Effector CD8-positive, alpha-beta T cell (primary cell): ENCODE results near the gene TK1.
A peak's percentile ranks its signal among the peaks of the same experiment; 100 is the strongest.
"Not testable (repeated sequence)": the region's sequence is repeated elsewhere in the genome, so short reads cannot be mapped to it uniquely, and the experiment has no call there.

ENCODE experiments used
- DNase-seq: peaks from one replicate; lab custom pipeline; 2025; lab: John Stamatoyannopoulos, UW

The TK1 gene

DNA sequence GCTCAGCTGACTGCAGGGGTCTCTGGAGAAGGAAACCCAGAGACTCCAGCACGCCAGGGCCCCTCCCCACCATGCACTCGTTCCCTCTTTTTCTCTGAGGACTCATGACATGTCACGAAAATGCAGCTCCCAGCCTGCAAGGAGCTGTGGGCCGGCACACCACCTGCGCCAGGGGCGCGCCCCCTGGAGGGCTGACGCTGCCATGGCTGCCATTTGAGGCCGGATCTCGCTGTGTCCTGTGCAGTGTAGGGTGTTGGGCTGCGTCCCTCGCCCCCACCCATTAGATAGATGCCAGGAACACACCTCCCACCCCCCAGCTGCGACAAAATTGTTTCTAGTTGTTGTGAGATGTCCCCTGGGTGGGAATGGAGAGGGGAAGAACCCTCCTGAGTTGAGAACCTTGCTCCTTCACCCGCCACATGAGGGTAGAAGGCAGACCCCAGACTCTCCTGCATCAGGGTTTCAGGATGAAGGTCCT, 10.3 kb downstream of the TK1 start:
- peak; percentile 67 for DNase-seq

DNA sequence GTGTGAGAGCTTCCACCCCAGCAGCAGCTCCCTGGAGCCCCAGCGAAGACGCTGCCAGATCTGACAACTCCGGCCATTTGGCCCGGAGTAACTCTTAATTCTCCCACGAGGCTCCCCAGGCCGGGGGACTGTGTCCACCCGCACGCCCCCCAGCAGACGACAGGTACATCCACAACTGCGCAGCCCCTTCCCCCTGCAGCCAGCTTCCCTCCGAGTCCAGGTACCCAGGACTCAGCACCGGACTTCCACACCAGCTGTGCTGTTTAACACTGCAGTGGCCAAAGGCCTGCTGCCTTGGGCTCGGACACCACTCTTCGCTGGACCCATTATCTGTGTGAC, 11.2 kb downstream of the TK1 start:
- DNase-seq: no peak

- no peak for DNase-seq
These were observed 11.8 kb downstream of the TK1 start for GRCh38 chr17:78174870-78175642.

DNA sequence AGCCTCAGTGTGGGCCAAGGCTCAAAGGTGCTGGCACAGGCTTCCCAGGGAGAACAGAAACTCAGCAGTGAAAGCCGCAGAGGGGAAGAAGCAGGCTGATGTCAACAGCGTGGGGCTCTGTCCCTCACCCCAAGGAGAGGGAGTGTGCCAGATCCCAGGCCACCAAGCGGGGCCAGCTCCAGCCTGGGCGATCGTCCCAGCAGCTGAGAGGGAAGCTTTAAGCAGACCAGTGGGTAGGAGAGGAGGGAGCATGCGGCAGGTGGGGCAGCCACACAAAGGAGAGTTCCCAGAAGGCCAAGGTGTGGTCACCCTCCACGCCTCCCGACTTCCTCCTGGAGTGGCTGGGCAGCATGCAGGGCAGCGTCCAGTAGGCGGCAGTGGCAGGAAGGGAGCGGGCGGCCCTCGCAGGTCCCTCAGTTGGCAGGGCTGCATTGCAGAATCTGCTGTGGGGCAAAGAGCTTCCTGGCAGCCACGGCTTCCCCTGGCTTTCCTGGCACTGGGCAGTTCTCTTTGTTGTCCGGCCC, 12.4 kb downstream of the TK1 start:
- no peak for DNase-seq

GRCh38 chr17:78173097-78173715, 13.6 kb downstream of the TK1 start:
- no peak for DNase-seq

- no peak for DNase-seq
These were observed 14.4 kb downstream of the TK1 start for GRCh38 chr17:78172249-78173051.

GRCh38 chr17:78171591-78172248, 15.1 kb downstream of the TK1 start:
- DNase-seq: not testable (repeated sequence)

DNA sequence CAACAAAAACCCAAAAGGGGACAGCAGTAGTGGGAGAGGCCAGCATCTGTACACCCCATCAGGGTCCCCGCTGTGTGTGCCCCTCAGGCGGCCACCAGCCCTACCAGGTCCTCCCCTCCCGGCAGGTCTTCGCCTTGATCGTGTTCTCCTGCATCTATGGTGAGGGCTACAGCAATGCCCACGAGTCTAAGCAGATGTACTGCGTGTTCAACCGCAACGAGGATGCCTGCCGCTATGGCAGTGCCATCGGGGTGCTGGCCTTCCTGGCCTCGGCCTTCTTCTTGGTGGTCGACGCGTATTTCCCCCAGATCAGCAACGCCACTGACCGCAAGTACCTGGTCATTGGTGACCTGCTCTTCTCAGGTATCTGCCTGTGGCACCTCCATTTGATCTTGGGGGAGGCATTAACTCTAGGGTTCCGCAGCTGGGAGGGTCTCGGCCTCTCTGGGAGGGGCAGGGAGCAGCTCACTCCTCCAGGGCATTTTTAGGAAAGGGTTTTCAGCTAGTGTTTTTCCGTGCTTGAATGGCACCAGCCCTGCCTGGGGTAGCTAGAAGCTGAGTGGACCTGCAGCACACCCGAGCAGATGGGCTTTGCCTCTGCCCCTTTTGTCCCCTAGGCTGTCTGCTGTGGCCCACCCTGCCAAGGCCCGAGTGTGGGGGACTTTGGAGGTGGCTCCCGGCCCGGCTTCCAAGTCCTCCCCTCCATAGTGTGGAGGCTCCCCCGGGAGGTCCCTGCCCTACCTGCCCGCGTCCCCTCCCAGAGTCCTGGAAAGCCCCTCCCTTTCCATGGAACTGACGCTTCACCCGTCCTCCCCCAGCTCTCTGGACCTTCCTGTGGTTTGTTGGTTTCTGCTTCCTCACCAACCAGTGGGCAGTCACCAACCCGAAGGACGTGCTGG, 15.9 kb downstream of the TK1 start:
- DNase-seq: no peak

- peak; percentile 46 for DNase-seq
These were observed 17.7 kb downstream of the TK1 start for GRCh38 chr17:78168903-78169793.

- peak; percentile 73 for DNase-seq
These were observed 18.5 kb downstream of the TK1 start, which contains the start of gene SYNGR2 for GRCh38 chr17:78168242-78168902. Gene SYNGR2 (plus strand): TSS chr17:78168581. CDS start chr17:78168617, 36 bp downstream.

DNA sequence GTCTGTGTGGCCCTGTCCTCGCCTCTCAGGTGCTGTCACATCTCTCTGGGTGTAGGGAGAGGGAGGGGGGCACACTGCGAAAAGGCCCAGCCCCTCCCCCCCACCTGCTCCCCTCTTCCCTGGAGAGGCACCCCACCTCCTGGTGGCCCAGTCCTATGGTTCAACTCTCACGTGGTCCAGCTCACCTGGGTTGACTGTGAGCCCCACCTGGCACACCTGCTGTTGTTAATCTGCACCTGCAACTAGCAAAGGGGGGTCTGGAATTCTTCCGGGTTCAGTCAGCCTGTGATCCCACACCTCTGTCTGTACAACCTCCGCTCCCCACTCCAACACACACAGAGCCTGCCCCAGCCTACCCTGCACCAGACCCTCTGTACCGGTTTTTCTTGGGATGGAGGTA, 20.4 kb downstream of the TK1 start:
- no peak for DNase-seq

DNA sequence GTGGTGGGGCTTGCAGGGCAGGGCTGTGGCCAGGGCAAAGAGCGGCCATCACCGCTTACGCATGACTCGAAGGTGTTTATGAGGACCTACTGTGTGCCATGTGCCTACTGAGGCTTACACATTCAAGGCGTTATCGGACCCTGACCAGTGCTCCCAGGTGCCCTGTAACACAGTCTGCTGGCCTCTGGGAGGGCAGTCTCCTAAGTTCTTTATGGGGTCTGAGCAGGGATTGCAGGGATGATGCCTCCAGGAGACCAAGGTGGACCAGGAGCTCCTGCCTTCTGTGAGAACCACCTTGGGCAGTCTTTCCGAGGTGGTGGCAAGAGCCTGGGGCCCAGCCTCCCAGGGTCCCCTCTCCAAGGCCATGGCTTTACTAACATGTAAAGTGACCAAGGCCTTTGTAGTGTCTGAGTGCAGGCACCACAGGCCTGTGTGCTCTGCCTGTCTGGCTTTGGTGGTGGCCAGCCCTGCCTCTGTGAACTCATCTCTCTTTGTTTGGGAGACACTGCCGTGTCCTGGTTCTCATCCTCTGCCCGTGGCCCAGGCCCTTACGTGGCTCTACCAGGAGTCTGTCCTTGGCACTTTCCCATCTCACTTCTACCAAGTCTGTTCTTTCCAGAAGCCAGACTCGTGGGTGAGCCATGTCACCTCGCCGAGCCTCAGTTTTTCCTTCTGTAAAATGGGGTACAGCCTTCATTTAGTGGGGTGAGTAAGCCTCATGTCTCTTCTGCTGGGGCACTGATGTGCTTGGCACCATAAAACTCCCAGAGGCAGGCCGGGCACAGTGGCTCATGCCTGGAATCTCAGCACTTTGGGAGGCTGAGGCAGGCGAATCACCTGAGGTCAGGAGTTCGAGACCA, 21.9 kb downstream of the TK1 start:
- DNase-seq: no peak

DNA sequence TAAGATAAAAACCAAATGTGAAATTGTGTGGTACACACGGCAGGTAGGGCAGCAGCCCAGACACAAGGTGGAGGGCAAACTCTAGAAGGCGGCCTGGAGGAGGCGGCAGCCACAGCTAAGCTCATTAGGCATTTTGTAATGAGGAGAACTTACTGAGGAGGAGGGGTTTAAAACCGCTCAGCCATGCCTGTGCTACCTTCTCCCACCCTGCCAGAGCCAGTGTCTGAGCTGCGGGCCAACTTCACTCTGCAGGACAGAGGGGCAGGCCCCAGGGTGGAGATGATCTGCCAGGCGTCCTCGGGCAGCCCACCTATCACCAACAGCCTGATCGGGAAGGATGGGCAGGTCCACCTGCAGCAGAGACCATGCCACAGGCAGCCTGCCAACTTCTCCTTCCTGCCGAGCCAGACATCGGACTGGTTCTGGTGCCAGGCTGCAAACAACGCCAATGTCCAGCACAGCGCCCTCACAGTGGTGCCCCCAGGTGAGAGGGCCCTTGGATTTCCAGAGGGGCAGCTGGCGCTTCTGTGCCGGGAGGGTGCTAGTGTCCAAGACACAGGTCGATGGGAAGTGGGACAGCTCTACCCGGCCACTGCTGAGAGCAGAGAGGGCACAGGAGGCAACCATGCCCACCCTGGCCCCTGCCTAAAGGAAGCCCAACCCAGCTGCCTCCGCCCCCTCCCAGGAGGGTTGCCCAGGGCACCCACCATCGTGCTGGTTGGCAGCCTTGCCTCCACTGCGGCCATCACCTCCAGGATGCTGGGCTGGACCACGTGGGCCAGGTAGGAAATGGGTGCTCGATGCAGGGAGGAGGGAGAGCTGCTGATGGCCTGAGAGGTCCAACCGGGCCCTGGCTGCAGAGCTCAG, 22.7 kb downstream of the TK1 start:
- DNase-seq: no peak

DNA sequence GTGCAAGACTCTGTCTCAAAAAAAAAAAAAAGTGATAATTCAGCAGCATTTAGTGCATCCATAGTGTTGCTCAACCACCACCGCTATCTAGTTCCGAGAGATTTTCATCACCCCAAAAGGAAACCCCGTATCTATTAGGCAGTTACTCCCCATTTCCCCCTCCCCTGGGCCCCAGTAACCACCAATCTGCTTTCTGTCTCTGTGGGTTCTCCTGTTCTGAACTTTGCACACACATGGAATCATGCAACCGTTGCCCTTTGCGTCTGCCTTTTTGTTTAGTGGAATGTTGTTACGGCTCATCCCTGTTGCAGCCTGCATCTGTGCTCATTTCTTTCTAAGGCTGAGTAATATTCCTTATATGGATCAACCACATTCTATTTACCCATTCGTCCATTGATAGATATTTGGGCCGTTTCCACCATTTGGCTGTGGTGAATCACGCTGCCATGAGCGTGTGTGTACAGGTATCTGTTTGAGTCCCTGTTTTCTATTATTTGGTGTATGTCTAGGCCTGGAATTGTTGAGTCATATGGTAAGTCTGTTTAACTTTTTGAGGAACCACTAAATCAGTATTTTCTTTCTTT, 27.2 kb downstream of the TK1 start:
- DNase-seq: no peak

- no peak for DNase-seq
These were observed 31.7 kb downstream of the TK1 start for GRCh38 chr17:78154903-78155811.

GRCh38 chr17:78151514-78152008, 35.3 kb downstream of the TK1 start:
- no peak for DNase-seq
